ENCODE measurements around the gene BCL10. TPM values are rescaled to one million over a fixed set of nuclear protein-coding genes. Genes with fewer than 3 reads are reported as not detected.

BCL10 gene
- total and polyA plus RNA-seq, 2 of the 8 experiments (the other 6 are each of a cell fraction or from before 2014, with no cell fraction given): 7.4 to 29.6 TPM

DNA sequence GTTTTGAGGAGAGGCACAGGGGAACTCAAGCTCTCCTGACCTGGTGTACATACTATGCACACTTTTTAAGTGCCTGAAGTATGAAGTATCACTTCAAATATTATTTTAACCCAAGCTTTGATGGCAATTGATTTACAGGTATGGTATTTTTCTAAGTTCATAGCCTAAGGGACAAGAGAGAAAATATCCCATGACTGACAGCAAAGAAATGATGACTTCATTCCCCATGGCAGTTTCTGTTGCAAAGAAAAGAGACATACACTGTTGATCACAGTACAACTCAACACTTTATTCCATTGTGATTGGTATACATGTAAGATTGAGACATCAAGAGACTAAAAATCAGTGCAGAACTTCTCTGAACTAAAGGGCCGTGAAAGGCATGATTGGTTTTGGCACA lies 41.8 kb upstream of the BCL10 start:
- H3K23ac ChIP-seq (ENCODE audit: insufficient read length): no peak overlapping the region
- H3K23me2 ChIP-seq (ENCODE audit: low read depth, low read length): no peaks in the 10 kb centered on the region
- H3K14ac ChIP-seq (ENCODE audit: insufficient read length): no peak overlapping the region
- H3K9ac ChIP-seq (replicated peaks in 1 of 4; ENCODE audit: extremely low read depth in 1 of 4, low read depth in 3 of 4, low read length in 3 of 4): no peak overlapping the region
- no peak overlapping the region for H3K4ac ChIP-seq (replicated peaks; ENCODE audit: insufficient read length, low read depth, low read length)
- H4K91ac ChIP-seq (replicated peaks; ENCODE audit: insufficient read length, low read length): no peak overlapping the region
- H3K27me3 ChIP-seq (replicated peaks in 1 of 4; ENCODE audit: control insufficient read depth in 3 of 4, extremely low read depth in 1 of 4, insufficient read depth in 3 of 4, low read length in 3 of 4): no peaks in the 10 kb centered on the region
- no peak overlapping the region for H2BK15ac ChIP-seq (ENCODE audit: low read length)
- H3K9me3 ChIP-seq (ENCODE audit: insufficient read depth in 2 of 2, low read depth in 1 of 2, low read length in 1 of 2): no peaks in the 10 kb centered on the region
- H3K79me2 ChIP-seq (ENCODE audit: control insufficient read depth in 1 of 2, insufficient read depth in 2 of 2, low read length in 2 of 2): no peaks in the 10 kb centered on the region
- FAIRE-seq: no peak
- no peaks in the 10 kb centered on the region for H3K4me1 ChIP-seq (replicated peaks in 1 of 4; ENCODE audit: control insufficient read depth in 3 of 4, insufficient read depth in 4 of 4, low read length in 3 of 4)
- H3K27ac ChIP-seq (ENCODE audit: low read depth, low read length): no peak overlapping the region
- POLR2A ChIA-PET (ENCODE audit: partially characterized antibody): no interaction called here
- WGBS, 2 experiments (ENCODE audit: extremely low coverage in 1 of 2, insufficient coverage in 1 of 2, insufficient read length in 1 of 2, insufficient replicate concordance in 2 of 2, low coverage in 1 of 2, low lambda C conversion rate in 2 of 2, missing lambda C conversion rate in 1 of 2): 96% methylated on average over 1 of the region's 1 CpG; no CpG with 5 or more reads in 1 of the 2 experiments
- H4K20me1 ChIP-seq (replicated peaks in 1 of 2; ENCODE audit: control insufficient read depth in 1 of 2, insufficient read depth in 2 of 2, low read length in 2 of 2): peaks cover 0 to 1% of the 10 kb centered on the region in 2 experiments
- no peak overlapping the region for H2AK5ac ChIP-seq (ENCODE audit: low read depth, low read length)
- H2BK12ac ChIP-seq (ENCODE audit: low read depth, low read length): no peak overlapping the region
- H2BK20ac ChIP-seq (ENCODE audit: low read length): no peak overlapping the region
- H3K56ac ChIP-seq (replicated peaks; ENCODE audit: insufficient read length, low read depth, low read length): no peak overlapping the region
- no peak for TF ChIP-seq GABPA (IDR thresholded peaks at IDR 0.05; ENCODE audit: borderline replicate concordance, insufficient read depth, low read length)
- TF ChIP-seq RXRA (IDR thresholded peaks at IDR 0.05; ENCODE audit: insufficient read depth, low read depth, low read length): no peak
- no peak for TF ChIP-seq CHD1 (IDR thresholded peaks at IDR 0.05; ENCODE audit: low read depth, low read length)
- no peak for TF ChIP-seq NANOG (IDR thresholded peaks at IDR 0.05; ENCODE audit: insufficient read depth, low read depth, low read length, poor library complexity, severe bottlenecking)
- no peaks in the 10 kb centered on the region; a peak in 1 of 8 replicates for H3K36me3 ChIP-seq (ENCODE audit: control insufficient read depth in 2 of 4, insufficient read depth in 4 of 4, low read length in 3 of 4)
- no peak overlapping the region for H2AFZ ChIP-seq (ENCODE audit: low read length)
- no peak overlapping the region for H2BK5ac ChIP-seq (ENCODE audit: low read depth, low read length)
- H2BK120ac ChIP-seq (replicated peaks; ENCODE audit: low read depth, low read length): no peak overlapping the region
- H4K8ac ChIP-seq (ENCODE audit: extremely low read depth, insufficient read depth, low read length): no peak overlapping the region
- no peak overlapping the region for H3K18ac ChIP-seq (ENCODE audit: extremely low read depth, low read length)
- no peak for DNase-seq (ENCODE audit: low read depth in 1 of 2, low spot score in 2 of 2)
- no peak overlapping the region for H4K5ac ChIP-seq (ENCODE audit: insufficient read length, low read depth, low read length)
- no peak overlapping the region for H3K4me3 ChIP-seq (ENCODE audit: extremely low read depth in 1 of 4, insufficient read depth in 2 of 4, low read depth in 3 of 4, low read length in 4 of 4)
- CTCF ChIA-PET (ENCODE audit: partially characterized antibody): interaction anchor here (0.7 to 1.5 kb wide), 3 partner anchors 12 to 263 kb away, joined by 3 to 4 read pairs (median 3); no protein-coding TSS in a partner anchor
- H3K4me2 ChIP-seq (ENCODE audit: insufficient read depth in 1 of 2, low read depth in 2 of 2, low read length in 2 of 2): no peak overlapping the region
- H3K79me1 ChIP-seq (ENCODE audit: low read depth, low read length): no peaks in the 10 kb centered on the region

Measured in H1 (cell line).